ENCODE results near the gene SNRPA. TPM values are rescaled to one million over a fixed set of nuclear protein-coding genes. Genes with fewer than 3 reads are reported as not detected.

SNRPA gene
- 181 and 208 TPM in 2 replicates for total RNA-seq (2014; rRNA removed; shearing (Covaris generic))

GRCh38 chr19:40750874-40751537, at the start of gene SNRPA:
Gene SNRPA, plus strand, starts transcription at chr19:40751203. Its CDS starts 206 bp downstream, at chr19:40751409.
- Histone ChIP-seq H3K4me1 (peaks cover 8% of the 10 kb centered on the region; the same call in 1 of the 2 replicates), H3K9me3 (replicated peaks) (no peaks in the 10 kb centered on the region), H3K27me3 (no peaks in the 10 kb centered on the region), H3K36me3 (peaks cover 21% of the 10 kb centered on the region), H3K4me3 (peak within 1 kb of the TSS; percentile 70), H3K27ac (peak within 1 kb of the TSS; percentile 97)
- peak; percentile 100 for DNase-seq

GRCh38 chr19:40701758-40702157, 49.2 kb upstream of the SNRPA start:
- Histone ChIP-seq H3K27ac (no peak overlapping the region), H3K4me3 (no peak overlapping the region), H3K36me3 (0 out of 2 replicates have a peak, but pooled peaks cover 2% of the 10 kb centered on the region), H3K4me1 (no peaks in the 10 kb centered on the region), H3K27me3 (no peaks in the 10 kb centered on the region), H3K9me3 (replicated peaks) (no peaks in the 10 kb centered on the region)
- no peak for DNase-seq

DNA sequence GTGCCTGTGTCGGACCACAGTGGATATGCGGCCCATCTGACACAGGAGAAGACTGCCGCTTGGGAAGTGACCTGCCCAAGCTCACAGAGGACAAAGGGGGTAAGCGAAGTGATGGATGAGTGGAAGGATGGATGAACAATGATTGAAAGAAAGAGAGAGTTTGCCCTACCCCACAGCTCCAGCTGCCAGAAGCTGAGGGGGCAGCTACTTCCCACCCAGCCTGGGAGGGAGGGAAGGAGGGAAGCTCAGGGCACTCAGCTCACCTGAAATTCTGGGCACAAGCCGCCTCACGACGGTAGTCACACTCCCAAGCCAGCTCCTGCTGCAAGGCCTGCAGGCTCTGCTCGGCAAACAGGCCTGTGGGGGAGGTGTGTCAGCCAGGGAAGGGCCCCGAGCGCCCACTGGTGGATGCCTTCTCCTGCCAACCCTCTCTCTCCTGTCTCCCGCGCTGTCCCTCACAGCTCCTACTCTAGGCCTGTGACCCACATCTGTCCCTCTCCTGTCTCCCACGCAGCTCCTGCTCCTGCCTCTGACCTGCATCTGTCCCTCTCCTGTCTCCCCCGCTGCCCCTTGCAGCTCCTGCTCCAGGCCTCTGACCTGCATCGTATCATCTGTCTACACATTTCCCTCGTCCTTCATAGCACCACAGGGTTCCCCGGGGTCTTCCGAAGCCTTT, 48.5 kb upstream of the SNRPA start:
- Histone ChIP-seq H3K36me3 (0 out of 2 replicates have a peak, but pooled peaks cover 2% of the 10 kb centered on the region), H3K27me3 (no peaks in the 10 kb centered on the region), H3K4me3 (no peak overlapping the region), H3K9me3 (replicated peaks) (no peaks in the 10 kb centered on the region), H3K4me1 (no peaks in the 10 kb centered on the region), H3K27ac (no peak overlapping the region)
- no peak for DNase-seq

- H3K4me1 ChIP-seq: no peaks in the 10 kb centered on the region
- no peaks in the 10 kb centered on the region for H3K9me3 ChIP-seq (replicated peaks)
- H3K27me3 ChIP-seq: no peaks in the 10 kb centered on the region
- H3K27ac ChIP-seq: no peak overlapping the region
- DNase-seq: no peak
- H3K4me3 ChIP-seq: no peak overlapping the region
- H3K36me3 ChIP-seq: 0 out of 2 replicates have a peak, but pooled peaks cover 2% of the 10 kb centered on the region
These were observed 47.8 kb upstream of the SNRPA start for GRCh38 chr19:40703029-40703755.

GRCh38 chr19:40704491-40705361, 46.3 kb upstream of the SNRPA start:
- Histone ChIP-seq H3K9me3 (replicated peaks) (no peaks in the 10 kb centered on the region), H3K27ac (no peak overlapping the region), H3K4me3 (no peak overlapping the region), H3K27me3 (no peaks in the 10 kb centered on the region), H3K36me3 (0 out of 2 replicates have a peak, but pooled peaks cover 2% of the 10 kb centered on the region), H3K4me1 (no peaks in the 10 kb centered on the region)
- no peak for DNase-seq

DNA sequence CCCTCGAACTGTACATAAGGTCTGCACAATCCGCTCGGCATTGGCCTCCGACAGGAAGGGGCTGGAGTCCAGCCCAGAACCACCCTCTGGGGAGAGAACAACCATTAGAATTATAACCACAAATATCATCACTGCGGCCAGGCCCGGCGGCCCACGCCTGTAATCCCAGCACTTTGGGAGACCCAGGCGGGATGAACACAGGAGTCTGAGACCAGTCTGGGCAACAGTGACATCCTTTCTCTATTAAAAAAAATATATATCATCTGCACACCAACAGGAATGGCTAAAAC, 45.7 kb upstream of the SNRPA start:
- H3K27me3 ChIP-seq: no peaks in the 10 kb centered on the region
- DNase-seq: no peak
- no peak overlapping the region for H3K27ac ChIP-seq
- no peaks in the 10 kb centered on the region for H3K4me1 ChIP-seq
- H3K36me3 ChIP-seq: 0 out of 2 replicates have a peak, but pooled peaks cover 2% of the 10 kb centered on the region
- no peaks in the 10 kb centered on the region for H3K9me3 ChIP-seq (replicated peaks)
- H3K4me3 ChIP-seq: no peak overlapping the region

GRCh38 chr19:40705950-40706619, 44.9 kb upstream of the SNRPA start:
- DNase-seq: no peak
- no peak overlapping the region for H3K27ac ChIP-seq
- H3K4me1 ChIP-seq: no peaks in the 10 kb centered on the region
- no peak overlapping the region for H3K4me3 ChIP-seq
- no peaks in the 10 kb centered on the region for H3K27me3 ChIP-seq
- 0 out of 2 replicates have a peak, but pooled peaks cover 2% of the 10 kb centered on the region for H3K36me3 ChIP-seq
- H3K9me3 ChIP-seq (replicated peaks): no peaks in the 10 kb centered on the region

DNA sequence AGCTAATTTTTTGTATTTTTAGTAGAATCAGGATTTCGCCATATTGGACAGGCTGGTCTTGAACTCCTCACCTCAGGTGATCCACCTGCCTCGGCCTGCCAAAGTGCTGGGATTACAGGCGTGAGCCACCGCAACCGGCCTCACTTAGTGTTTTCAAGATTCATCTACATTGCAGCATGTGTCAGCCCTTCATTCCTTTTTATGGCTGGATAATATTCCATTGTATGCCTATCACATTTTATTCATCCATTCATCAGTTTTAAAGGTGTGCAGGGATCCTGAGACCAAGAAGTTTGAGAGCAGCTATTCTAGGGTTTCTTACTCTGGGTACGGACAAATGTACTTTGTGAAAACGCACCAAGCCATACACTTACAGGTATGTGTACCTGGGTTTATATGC, 43.4 kb upstream of the SNRPA start:
- no peaks in the 10 kb centered on the region for H3K4me1 ChIP-seq
- H3K27me3 ChIP-seq: no peaks in the 10 kb centered on the region
- DNase-seq: no peak
- H3K27ac ChIP-seq: no peak overlapping the region
- H3K4me3 ChIP-seq: no peak overlapping the region
- no peaks in the 10 kb centered on the region for H3K36me3 ChIP-seq
- H3K9me3 ChIP-seq (replicated peaks): no peaks in the 10 kb centered on the region

- no peak for DNase-seq
- Histone ChIP-seq H3K27ac (no peak overlapping the region), H3K36me3 (no peaks in the 10 kb centered on the region), H3K27me3 (no peaks in the 10 kb centered on the region), H3K9me3 (replicated peaks) (no peaks in the 10 kb centered on the region), H3K4me1 (no peaks in the 10 kb centered on the region), H3K4me3 (no peak overlapping the region)
These were observed 41.2 kb upstream of the SNRPA start for GRCh38 chr19:40709817-40710216.

- Histone ChIP-seq H3K27ac (no peak overlapping the region), H3K4me3 (no peak overlapping the region), H3K4me1 (peaks cover 9% of the 10 kb centered on the region), H3K9me3 (replicated peaks) (no peaks in the 10 kb centered on the region), H3K36me3 (no peaks in the 10 kb centered on the region), H3K27me3 (no peaks in the 10 kb centered on the region)
- DNase-seq: no peak
These were observed 37.1 kb upstream of the SNRPA start for GRCh38 chr19:40713939-40714338.

DNA sequence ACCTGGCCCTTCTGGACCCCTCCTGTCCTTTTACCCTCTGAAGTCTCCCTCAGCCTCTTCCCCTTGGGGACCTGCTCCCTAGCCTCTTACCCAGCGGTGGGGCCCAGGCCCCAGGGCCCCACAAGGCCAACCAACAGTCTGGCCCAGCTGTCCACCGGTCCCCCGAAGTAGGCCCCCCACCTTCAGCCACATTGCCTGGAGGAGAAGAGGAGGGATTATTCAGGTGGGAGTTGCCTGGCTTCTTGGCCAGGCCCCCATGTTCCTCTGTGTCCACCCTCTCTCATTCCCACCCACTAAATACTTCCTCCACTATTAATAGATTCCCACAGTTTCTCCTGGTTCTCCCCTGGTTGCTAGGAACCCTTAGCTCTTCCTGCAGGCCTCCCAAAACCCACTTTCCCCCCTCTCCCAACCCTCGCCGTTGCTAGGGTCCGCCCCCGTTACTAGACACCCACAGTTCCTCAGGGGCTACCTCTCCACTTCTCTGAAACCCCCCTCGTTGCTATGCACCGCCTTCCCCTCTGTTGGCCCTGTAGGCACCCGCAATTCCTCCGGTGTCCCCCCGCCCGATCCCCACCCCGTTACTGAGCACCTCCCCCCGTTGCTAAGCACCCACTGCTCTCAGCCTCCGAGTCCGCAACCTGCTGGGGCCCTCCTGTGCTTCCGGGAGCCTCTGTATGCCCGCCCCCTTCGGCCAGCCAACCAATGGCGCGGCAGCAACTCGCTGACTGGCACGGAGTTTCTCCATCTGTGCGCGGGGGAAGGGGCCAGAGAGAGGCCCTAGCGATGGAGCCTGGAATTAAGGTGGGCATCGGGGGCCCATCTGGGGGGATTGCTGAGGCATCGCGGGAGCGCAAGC, 36.3 kb upstream of the SNRPA start:
- H3K4me3 ChIP-seq: peak overlapping the region; percentile 73
- H3K27me3 ChIP-seq: no peaks in the 10 kb centered on the region
- peak; percentile 95 to 96 for DNase-seq
- peak overlapping the region; percentile 93 for H3K27ac ChIP-seq
- H3K9me3 ChIP-seq (replicated peaks): no peaks in the 10 kb centered on the region
- H3K36me3 ChIP-seq: no peaks in the 10 kb centered on the region
- peaks cover 9% of the 10 kb centered on the region for H3K4me1 ChIP-seq

DNA sequence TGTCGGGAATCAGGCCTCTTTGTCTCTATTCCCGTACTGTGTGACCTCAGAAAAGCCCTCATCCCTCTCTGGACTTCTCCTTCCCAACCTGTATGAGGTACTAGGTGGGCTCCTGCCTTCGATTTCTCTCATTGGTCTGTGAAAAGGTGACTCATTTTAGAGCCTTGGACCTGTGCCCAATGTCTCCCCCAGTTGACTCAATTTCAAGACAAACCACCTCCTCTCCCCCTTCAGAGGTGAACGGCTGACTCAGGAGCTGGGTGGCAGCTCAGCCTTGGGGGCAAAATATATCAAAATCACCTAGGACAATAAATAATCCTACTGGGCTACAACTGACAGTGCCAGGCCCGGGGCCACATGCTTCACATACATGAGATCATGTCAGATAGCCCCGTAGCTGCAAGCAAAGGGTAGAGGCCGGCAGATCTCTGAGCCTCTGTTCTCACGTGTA, 34.9 kb upstream of the SNRPA start:
- H3K27ac ChIP-seq: peak overlapping the region; percentile 93
- no peaks in the 10 kb centered on the region for H3K27me3 ChIP-seq
- DNase-seq: no peak
- H3K9me3 ChIP-seq (replicated peaks): no peaks in the 10 kb centered on the region
- H3K4me1 ChIP-seq: peaks cover 9% of the 10 kb centered on the region
- no peaks in the 10 kb centered on the region for H3K36me3 ChIP-seq
- H3K4me3 ChIP-seq: peak overlapping the region; percentile 73

Measured in SJCRH30 (cell line).